ACHN (cell line): Measurements from ENCODE around the gene UCN.
"Not testable (repeated sequence)": the region's sequence is repeated elsewhere in the genome, so short reads cannot be mapped to it uniquely, and the experiment has no call there.

Source experiments
- DNase-seq: peaks from one replicate; pipeline ENCODE4 v3.0.0-alpha.2; 2015
- in situ Hi-C: cut with HindIII; loops from 2 replicates; pipeline ENCODE4 v1.10.0; 2017; ENCODE audit warnings: low sequenced_read_pairs, low pct_ligation_motif_present, low pct_unique_long_range_greater_than_20kb

The UCN gene

DNA sequence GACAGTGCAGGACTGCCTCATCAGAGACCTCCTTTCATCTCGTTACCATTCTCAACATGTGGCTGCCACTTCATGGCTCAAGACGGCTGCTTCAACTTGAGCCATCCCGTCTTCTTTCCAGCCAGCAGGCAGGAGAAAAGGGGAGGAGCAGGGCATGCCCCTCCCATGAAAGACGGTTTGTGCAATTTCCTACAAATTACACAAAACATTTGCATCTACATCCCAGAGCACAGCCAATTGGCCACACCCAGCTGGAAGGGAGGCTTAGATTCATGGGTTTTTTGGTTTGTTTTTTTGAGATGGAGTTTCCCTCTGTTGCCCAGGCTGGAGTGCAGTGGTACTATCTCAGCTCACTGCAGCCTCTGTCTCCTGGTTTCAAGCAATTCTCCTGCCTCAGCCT lies 11.8 kb downstream of the UCN start:
- DNase-seq: no peak
- in situ Hi-C loops: no loop called here

DNA sequence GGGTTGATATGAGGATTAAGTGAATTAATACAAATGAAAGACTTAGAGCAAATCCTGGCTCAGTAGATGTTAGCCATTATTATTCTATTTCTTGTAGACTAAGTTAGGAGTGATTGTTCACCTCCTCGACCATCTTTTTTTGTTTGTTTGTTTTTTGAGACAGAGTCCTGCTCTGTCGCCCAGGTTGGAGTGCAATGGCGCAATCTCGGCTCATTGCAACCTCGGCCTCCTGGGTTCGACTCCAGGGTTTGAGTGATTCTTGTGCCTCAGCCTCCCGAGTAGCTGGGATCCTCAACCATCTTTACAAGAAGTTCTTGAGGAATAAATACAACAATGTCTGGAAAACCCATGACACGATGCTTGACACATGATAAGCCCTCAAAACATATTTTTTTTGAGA lies 13.3 kb downstream of the UCN start:
- in situ Hi-C loops: no loop called here
- no peak for DNase-seq

GRCh38 chr2:27291865-27292264 lies 16.4 kb downstream of the UCN start:
- in situ Hi-C loops: no loop called here
- no peak for DNase-seq

DNA sequence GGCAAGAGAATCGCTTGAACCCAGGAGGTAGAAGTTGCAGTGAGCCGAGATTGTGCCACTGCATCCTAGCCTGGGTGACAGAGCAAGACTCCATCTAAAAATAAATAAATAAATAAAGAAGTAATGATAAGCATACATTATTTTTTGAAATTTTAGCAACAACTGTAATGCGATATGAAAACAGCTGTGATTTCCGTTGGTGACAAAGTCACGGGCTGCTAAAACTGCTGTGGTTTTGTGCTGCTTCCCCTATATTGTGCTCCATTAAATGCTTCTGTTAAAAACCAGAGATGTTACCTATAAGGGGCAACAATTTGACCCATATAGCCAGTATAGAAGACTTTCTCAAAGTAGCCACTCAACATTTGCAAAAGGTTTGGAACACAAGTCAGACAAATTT lies 17.7 kb downstream of the UCN start:
- DNase-seq: no peak
- in situ Hi-C loops: no loop called here

DNA sequence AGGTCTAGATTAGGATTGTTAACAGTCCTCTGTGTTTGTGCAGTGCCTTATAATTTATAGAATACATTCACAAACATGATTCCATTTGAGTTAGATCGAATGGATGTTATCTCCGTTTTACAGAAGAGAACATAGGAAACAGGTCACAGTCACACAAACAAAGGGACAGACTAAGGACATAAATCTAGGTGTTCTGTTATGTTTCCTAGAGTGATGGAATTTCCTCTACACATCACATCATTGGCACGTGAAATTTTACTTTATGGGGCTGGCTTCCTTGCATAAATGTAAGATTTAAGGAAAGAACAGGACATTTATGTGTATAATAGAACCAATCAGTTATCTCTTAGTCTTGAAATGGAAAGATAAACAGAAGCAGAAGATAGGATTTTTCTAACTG lies 19.6 kb downstream of the UCN start:
- in situ Hi-C loops: no loop called here
- DNase-seq: no peak

- no peak for DNase-seq
- in situ Hi-C loops: no loop called here
Observed at GRCh38 chr2:27285481-27285880, 22.8 kb downstream of the UCN start.

GRCh38 chr2:27284996-27285395 lies 23.2 kb downstream of the UCN start:
- in situ Hi-C loops: no loop called here
- DNase-seq: no peak

GRCh38 chr2:27282892-27283291 lies 25.4 kb downstream of the UCN start:
- DNase-seq: no peak
- in situ Hi-C loops: no loop called here

DNA sequence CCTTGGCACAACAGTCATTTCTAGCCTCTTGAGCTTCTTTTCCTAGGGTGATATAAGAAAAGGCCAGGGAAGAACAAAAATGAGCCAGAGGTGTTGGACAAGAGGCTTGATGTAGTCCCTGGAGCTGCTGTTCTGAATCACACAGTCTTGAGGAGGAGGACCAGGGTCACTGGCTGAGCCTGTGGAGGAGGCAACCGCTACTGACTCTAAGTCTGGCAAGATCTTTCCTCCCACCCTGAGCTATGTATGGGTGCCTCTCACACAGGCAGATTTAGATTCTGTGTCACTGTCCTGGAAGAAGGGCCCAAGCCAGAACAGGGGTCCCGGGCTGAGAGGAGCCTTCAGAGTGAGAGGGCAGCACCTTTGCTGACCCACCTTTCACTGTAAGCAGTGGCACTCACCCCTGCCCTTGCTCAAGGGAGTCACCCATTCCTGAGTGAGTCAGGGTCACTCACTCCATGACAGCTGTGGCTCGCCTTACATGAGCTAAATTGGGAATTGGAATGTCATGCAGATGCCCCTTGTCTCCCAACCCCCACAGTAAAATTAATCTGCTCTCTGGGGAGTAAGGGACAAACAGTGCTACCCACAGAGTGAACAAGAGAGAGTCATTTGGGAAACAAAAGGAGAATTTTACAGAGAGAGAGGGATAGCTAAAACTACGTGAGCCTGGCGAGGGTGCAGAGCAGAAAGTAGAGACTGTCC lies 26.2 kb downstream of the UCN start, which contains the start of gene TRIM54:
TSS of gene TRIM54 (plus strand) at position 575 of the 705 bp plus-strand sequence. CDS start 303 bp downstream, outside the sequence.
- in situ Hi-C loops: no loop called here
- no peak for DNase-seq

- in situ Hi-C loops: no loop called here
- no peak for DNase-seq
Observed at GRCh38 chr2:27281442-27281841, 26.8 kb downstream of the UCN start.

GRCh38 chr2:27280826-27281225 lies 27.4 kb downstream of the UCN start:
- in situ Hi-C loops: no loop called here
- no peak for DNase-seq

- no peak for DNase-seq
- in situ Hi-C loops: no loop called here
Observed at GRCh38 chr2:27278010-27278409, 30.2 kb downstream of the UCN start.

DNA sequence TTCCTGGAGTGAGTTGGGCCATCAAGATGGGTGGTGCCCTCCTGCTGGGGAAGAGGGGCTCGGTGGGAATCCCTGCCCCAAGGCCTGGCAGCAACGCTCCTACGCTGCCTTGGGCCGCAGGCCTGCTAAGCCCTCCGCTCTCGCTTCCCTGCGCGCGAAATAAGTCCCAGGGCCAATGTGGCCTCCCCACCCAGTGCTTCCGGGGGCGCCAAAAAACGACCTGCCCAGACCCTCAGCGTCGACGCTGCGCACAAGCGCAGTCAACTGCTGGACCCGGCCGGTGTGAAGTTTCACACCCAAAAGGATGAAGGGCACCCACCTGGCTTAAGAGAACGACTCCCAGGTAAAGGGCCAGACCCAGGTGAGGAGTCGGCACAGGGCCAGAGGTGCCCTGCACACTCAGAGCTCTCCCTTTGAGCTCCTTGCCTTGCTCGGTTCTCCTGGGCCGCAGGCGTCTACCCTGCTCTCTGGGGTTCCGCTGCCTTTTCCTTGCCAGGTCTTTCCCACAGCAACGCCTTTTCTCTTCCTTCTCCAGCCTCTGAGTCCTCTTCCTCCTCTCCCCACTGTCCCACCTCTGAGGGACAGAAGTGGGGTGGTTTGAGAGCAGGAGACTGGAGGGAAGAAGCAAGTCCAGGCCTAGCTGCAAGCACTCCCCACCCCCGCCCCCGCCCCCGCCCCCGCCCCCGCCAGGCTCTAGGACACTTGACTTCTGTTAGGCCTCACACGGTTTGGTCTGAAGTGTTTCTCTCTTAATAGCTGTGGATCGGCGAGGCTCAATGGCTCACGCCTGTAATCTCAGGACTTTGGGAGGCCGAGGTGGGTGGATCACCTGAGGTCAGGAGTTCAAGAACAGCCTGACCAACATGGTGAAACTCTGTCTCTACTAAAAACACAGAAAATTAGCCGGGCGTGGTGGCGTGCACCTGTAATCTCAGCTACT lies 32.8 kb downstream of the UCN start, which contains the start of gene DNAJC5G:
TSS of gene DNAJC5G (plus strand) at position 223 of the 940 bp plus-strand sequence. CDS start 1,296 bp downstream, outside the sequence.
- DNase-seq: no peak
- in situ Hi-C loops: no loop called here

DNA sequence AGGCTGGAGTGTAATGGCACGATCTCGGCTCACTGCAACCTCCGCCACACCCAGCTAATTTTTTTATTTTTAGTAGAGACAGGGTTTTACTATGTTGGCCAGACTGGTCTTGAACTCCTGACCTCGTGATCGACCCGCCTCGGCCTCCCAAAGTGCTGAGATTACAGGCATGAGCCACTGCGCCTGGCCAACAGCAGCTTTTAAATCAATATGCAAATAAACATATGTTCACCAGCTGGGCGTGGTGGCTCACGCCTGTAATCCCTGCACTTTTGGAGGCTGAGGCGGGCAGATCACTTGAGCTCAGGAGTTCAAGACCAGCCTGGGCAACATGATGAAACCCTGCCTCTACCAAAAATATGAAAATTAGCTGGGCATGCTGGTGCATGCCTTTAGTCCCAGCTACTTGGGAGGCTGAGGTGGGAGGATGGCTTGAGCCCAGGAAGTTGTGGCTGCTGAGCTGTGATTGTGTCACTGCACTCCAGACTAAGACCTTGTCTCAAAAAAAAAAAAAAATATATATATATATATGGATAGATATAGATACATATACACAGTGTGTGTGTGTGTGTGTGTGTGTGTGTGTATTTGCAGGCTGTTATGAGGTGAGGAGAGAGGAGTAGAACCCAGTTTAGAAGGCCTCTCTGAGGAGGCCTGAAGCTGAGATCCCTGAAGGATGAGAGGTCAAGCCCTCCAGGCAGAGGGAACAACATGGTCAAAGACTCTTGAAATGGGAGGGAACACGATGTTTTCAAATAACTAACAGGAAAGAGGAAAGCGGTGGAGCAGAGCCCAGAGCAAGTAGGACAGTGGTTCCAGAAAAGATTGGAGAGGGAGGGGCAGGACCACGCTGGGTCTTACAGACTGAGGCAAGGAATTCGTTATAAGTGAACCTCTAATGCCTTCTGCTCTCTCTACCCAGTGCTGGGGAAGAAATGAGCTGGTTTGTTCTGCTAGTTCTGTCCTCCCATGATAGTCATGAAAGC lies 35.4 kb downstream of the UCN start:
- DNase-seq, in situ Hi-C loops: not testable (repeated sequence)

DNA sequence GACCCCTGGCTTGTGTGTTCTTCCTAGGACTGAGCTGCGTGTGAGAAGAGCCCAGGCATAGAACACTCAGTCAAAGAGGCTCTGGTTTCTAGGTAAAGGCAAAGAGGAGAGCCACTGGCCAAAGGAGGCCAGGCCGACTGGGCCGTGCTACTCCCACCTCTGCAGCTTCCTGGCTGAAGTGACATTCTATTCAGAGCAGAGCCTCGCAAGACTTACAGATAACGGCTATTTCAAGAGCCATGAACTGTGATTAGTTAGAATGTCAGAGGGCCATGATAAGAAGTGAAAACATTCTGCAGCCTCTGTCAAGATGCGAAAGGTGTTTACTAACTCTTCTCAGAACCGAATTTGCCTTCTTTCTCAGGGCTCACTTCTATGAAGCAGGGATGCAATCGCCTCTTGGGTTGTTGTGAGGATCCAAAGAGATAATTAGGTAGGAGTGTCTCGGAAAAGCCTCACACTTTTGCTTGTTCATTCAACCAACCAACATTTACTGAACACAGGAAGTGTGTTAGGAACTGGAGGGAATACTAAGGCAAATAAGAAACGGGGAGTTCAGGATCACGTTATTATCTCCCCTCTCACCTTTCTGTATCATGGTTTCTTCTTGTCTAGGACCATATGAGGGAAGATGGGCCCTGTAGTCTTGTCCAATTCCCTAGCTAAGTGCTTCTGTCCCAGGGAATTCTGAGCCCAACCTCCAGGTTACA lies 36.5 kb downstream of the UCN start:
- in situ Hi-C loops: no loop called here
- no peak for DNase-seq

DNA sequence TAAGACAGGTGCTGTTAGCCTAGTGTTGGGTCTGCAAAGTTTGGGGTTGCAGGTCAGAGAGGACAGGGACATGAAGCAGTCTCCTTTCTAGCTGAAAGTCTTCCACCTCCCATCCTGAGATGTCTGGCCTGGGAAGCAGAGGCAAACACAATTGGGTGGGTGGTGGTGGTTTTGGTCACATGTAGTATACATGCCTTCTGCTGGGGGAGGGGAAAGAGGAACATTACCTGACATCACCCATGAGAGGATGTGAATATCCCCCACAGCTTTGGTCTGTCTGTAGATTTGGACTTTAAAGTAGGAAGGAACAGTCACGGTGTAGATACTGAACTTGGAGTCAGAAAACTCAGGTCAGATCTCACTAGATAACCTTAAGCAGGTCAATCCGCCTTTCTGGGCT lies 37.6 kb downstream of the UCN start:
- in situ Hi-C loops: no loop called here
- no peak for DNase-seq

DNA sequence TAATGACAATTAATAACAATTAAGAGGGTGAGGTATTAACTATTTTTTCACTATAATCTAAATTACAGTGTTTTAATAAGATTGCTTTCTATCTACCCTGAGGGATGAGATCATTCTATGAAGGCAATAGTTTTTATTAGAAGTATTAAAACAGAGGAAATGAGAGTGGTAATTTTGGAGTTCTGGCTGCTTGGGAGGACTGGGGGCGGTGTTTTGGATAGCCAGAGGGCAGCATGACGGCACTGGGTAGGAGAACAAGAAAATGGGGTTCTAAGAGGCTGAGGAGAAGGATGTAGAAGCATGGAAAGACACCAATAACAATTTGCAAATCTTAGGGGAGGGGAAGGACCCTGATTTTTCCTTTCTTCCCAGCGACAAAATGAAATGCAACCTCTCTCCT lies 38.1 kb downstream of the UCN start:
- no peak for DNase-seq
- in situ Hi-C loops: no loop called here

DNA sequence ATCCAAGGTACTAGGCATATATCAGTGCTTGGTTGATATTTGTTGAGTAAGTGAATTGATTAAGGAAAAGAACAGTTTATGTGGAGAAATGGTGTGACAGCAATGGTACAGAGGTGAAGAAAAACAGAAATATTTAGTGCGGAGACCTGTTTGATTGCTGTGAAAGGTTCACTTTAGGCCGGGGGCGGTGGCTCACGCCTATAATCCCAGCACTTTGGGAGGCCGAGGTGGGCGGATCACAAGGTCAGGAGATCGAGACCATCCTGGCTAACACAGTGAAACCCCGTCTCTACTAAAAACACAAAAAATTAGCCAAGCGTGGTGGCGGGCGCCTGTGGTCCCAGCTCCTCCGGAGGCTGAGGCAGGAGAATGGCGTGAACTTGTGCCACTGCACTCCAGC lies 39.9 kb downstream of the UCN start:
- DNase-seq, in situ Hi-C loops: not testable (repeated sequence)
